Lung (tissue), 12 donors: Measurements from ENCODE around the gene RADIL. TPM values are rescaled to one million over a fixed set of nuclear protein-coding genes. Genes with fewer than 3 reads are reported as not detected.

Experiments
- ATAC-seq: fragments of 200-7000 bp; cut with Tn5 transposase; one replicate; pipeline ENCODE4 v1.9.1; 2020; ENCODE audit warnings: moderate number of reproducible peaks; ENCODE audit not compliant: insufficient read depth, low FRiP score
- DNase-seq, 3 donors: peaks; one replicate each; pipeline ENCODE4 v3.0.0-alpha.2; 2013 to 2017
- H3K27ac ChIP-seq, 2 donors: one replicate each; pipeline ENCODE4 v1.5.1; 2013; ENCODE audit warnings: mild to moderate bottlenecking in 2 of 2, moderate library complexity in 2 of 2, control low read depth in 1 of 2, inconsistent platforms in 1 of 2, low read depth in 1 of 2, low read length in 1 of 2
- H3K27me3 ChIP-seq, 3 donors: one replicate each; pipeline ENCODE4 v1.5.1; 2013; ENCODE audit warnings: low read length in 2 of 3; ENCODE audit not compliant: control insufficient read depth in 3 of 3, insufficient read depth in 3 of 3
- H3K36me3 ChIP-seq, 4 donors: one replicate each; pipeline ENCODE4 v1.5.1; 2013; ENCODE audit warnings: low read length in 4 of 4, mild to moderate bottlenecking in 1 of 4, moderate library complexity in 1 of 4; ENCODE audit not compliant: control insufficient read depth in 4 of 4, insufficient read depth in 4 of 4
- H3K4me1 ChIP-seq, 5 donors: one replicate each; pipeline ENCODE4 v1.5.1; 2013; ENCODE audit warnings: low read length in 5 of 5, mild to moderate bottlenecking in 2 of 5, moderate library complexity in 1 of 5; ENCODE audit not compliant: control insufficient read depth in 5 of 5, insufficient read depth in 5 of 5
- H3K4me3 ChIP-seq: one replicate; pipeline ENCODE4 v1.5.1; 2013; ENCODE audit warnings: mild to moderate bottlenecking, control low read depth, moderate library complexity
- H3K9ac ChIP-seq, 2 donors: one replicate each; pipeline ENCODE4 v1.5.1; 2013; ENCODE audit warnings: low read length in 2 of 2, control low read depth in 1 of 2; ENCODE audit not compliant: insufficient read depth in 1 of 2
- H3K9me3 ChIP-seq, 4 donors: one replicate each; pipeline ENCODE4 v1.5.1; 2013; ENCODE audit warnings: low read length in 3 of 4, mild to moderate bottlenecking in 1 of 4, moderate library complexity in 1 of 4; ENCODE audit not compliant: control insufficient read depth in 4 of 4, insufficient read depth in 3 of 4
- CTCF ChIP-seq: IDR thresholded peaks from 2 replicates; pipeline ENCODE4 v1.5.1; 2012; ENCODE audit warnings: mild to moderate bottlenecking; ENCODE audit errors: control extremely low read depth, extremely low read depth
- WGBS, 2 donors: extraction: QIAGEN DNeasy Blood & Tissue Kit; methylation state at CpG; one replicate each; pipeline ENCODE4 v1.1.7; 2013; 5-methylcytosine and 5-hydroxymethylcytosine counted together
- polyA plus RNA-seq, 2 donors: library from polyadenylated mRNA; stranded (reverse); fragments of 200-250 nt; gene quantifications; one replicate each; pipeline ENCODE4 v1.2.1, GENCODE V29; 2013
- total RNA-seq, 2 donors: library from RNA; depleted of rRNA in 1 of 2; stranded (reverse); fragments of >200 nt in 1 of 2; gene quantifications; one replicate each; pipeline ENCODE4 v1.2.1, GENCODE V29; 2014 to 2021
- donor health status: control.
- donor health status: control.
- donor health status: Bipolar disorder and iron deficiency.
- donor health status: healthy.
- donor health status: DM: yes; HTN: yes; CAD: no.

The RADIL gene
- total and polyA plus RNA-seq, 4 donors: 3.7 to 9.3 (median 6.3) TPM

GRCh38 chr7:4842319-4843064 lies 41.0 kb downstream of the RADIL start:
- H3K36me3 ChIP-seq: no peaks in the 10 kb centered on the region

GRCh38 chr7:4841836-4842235 lies 41.7 kb downstream of the RADIL start:
- H3K9me3 ChIP-seq: no peaks in the 10 kb centered on the region
- ATAC-seq (no peak), DNase-seq (no peak)
- H3K27ac ChIP-seq: peak overlapping the region in 1 of 2 donors; percentile 73
- H3K27me3 ChIP-seq: no peaks in the 10 kb centered on the region
- H3K4me3 ChIP-seq: no peak overlapping the region
- TF ChIP-seq CTCF: no peak
- H3K36me3 ChIP-seq: no peaks in the 10 kb centered on the region
- WGBS, 2 donors: 93% methylated on average over 13 of the region's 13 CpGs
- H3K9ac ChIP-seq: no peak overlapping the region
- peaks cover 0 to 64% (median 14%) of the 10 kb centered on the region in 5 donors for H3K4me1 ChIP-seq

More at GRCh38 chr7:4842319-4843064, 41.0 kb downstream of the RADIL start:
- Histone ChIP-seq H3K4me3 (no peak overlapping the region), H3K27ac (peak overlapping the region in 1 of 2 donors; percentile 73), H3K4me1 (peaks cover 0 to 57% (median 10%) of the 10 kb centered on the region in 5 donors), H3K9ac (no peak overlapping the region), H3K27me3 (no peaks in the 10 kb centered on the region), H3K9me3 (no peaks in the 10 kb centered on the region)
- TF ChIP-seq CTCF: no peak
- DNase-seq: peak; percentile 91 to 98 (median 97)
- peak; percentile 66 for ATAC-seq
- WGBS, 2 donors: 66 to 67% methylated on average over 21 to 22 of the region's 22 CpGs

DNA sequence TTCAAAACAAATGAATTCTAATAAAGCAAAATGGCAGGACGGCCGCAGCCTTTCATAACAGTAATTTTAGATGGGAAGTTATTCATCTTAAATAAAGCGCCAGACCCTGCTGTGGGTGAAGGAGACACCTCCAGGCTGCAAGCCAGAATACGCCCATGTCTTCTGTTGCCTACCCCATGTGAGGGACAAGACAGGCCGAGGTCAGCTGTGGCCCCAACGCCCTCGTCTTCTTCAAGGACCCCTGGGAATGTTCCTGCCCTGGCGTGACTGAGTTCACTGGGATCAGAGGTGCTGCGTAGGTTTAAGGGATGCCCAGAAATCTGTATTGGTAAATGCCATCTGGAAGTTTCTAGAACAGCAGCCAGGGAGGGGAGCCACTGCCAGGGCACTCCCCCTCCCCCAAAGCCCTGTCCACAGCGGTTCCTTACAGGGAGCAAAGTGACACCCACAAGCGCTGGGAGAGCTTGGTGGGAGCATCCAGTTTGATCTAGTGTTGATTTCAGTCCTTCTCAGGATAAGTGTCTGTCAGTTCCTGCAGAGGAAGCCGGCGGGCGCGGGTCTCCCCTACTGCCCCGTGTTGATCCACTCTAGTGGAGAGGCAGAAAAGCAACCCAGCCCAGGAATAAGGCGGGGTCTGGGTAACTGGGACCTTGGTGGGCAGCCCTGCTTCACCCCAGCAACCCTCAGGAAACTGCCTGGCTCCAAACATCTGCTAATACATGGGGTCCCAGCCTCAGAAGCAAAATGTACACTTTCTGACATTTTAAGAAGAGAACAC lies 42.3 kb downstream of the RADIL start:
- Histone ChIP-seq H3K27ac (no peak overlapping the region), H3K4me3 (no peak overlapping the region), H3K4me1 (peaks cover 0 to 65% (median 14%) of the 10 kb centered on the region in 5 donors), H3K9me3 (no peaks in the 10 kb centered on the region), H3K36me3 (no peaks in the 10 kb centered on the region), H3K9ac (no peak overlapping the region), H3K27me3 (no peaks in the 10 kb centered on the region)
- peak in 1 of 3 donors; percentile 13 for DNase-seq
- ATAC-seq: no peak
- WGBS, 2 donors: 93 to 94% methylated on average over 17 of the region's 17 CpGs
- TF ChIP-seq CTCF: no peak
